IMR-90 (cell line): ENCODE measurements around the gene TNFRSF9.

Experiments used
- MAZ ChIP-seq: IDR thresholded peaks from 2 replicates; pipeline ENCODE4 v1.6.1; 2012; ENCODE audit warnings: low read depth, mild to moderate bottlenecking, low read length, improper control_type of control experiment, moderate library complexity, borderline replicate concordance
- POLR2A ChIP-seq: IDR thresholded peaks from 2 replicates; pipeline ENCODE4 v1.6.1; 2012; ENCODE audit warnings: mild to moderate bottlenecking, low read depth, low read length
- RAD21 ChIP-seq: IDR thresholded peaks from 2 replicates; pipeline ENCODE4 v1.6.1; 2012; ENCODE audit warnings: low read length, improper control_type of control experiment
- TF ChIP-seq, protein P1 (sequence below): conservative IDR thresholded peaks from 2 replicates; pipeline ENCODE4 v1.5.1; 2012; ENCODE audit warnings: mild to moderate bottlenecking, low read depth, low read length, improper control_type of control experiment

GRCh38 chr1:7912145-7912544 lies 28.5 kb downstream of the TNFRSF9 start:
- TF ChIP-seq, protein P1, sequence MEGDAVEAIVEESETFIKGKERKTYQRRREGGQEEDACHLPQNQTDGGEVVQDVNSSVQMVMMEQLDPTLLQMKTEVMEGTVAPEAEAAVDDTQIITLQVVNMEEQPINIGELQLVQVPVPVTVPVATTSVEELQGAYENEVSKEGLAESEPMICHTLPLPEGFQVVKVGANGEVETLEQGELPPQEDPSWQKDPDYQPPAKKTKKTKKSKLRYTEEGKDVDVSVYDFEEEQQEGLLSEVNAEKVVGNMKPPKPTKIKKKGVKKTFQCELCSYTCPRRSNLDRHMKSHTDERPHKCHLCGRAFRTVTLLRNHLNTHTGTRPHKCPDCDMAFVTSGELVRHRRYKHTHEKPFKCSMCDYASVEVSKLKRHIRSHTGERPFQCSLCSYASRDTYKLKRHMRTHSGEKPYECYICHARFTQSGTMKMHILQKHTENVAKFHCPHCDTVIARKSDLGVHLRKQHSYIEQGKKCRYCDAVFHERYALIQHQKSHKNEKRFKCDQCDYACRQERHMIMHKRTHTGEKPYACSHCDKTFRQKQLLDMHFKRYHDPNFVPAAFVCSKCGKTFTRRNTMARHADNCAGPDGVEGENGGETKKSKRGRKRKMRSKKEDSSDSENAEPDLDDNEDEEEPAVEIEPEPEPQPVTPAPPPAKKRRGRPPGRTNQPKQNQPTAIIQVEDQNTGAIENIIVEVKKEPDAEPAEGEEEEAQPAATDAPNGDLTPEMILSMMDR = no peak
- TF ChIP-seq MAZ (no peak), POLR2A (no peak), RAD21 (no peak)
